Right ventricle myocardium inferior (tissue), 1 donor: Measurements from ENCODE around the gene BTAF1. TPM values are rescaled to one million over a fixed set of nuclear protein-coding genes. Genes with fewer than 3 reads are reported as not detected.
"Not testable (repeated sequence)": the region's sequence is repeated elsewhere in the genome, so short reads cannot be mapped to it uniquely, and the experiment has no call there.

ENCODE experiments used
- ATAC-seq: fragments of 200-7000 bp; cut with Tn5 transposase; one replicate; pipeline ENCODE4 v1.9.1; 2020; ENCODE audit warnings: mild to moderate bottlenecking, moderate library complexity
- DNase-seq: peaks from one replicate; pipeline ENCODE4 v3.0.0; 2021; ENCODE audit errors: missing footprints
- intact Hi-C: fragments of 100-400 bp; cut with DNase I; formaldehyde crosslinking; loops from one replicate; pipeline ENCODE4 v1.11.0; 2022
- long read RNA-seq: library from polyadenylated mRNA; unstranded; transcript quantifications from one replicate; pipeline ENCODE4 v2.0.0, GENCODE V29; 2021
- total RNA-seq: library from RNA; stranded (reverse); fragmentation: NEBNext Ultra II Directional; extraction: Animal tissue kit (Norgen Biotek cat#: 25700); gene quantifications from one replicate; pipeline ENCODE4 v1.2.1, GENCODE V29; 2021
- donor health status: DM: no; HTN: yes; CAD: no; lungs with severe emphysema.

Gene BTAF1
- total RNA-seq = 10.4 TPM
- long read RNA-seq, full-length matches to known transcripts = 1 of 1 reads
- long read RNA-seq, partial matches to known transcripts = 0 of 1 reads
- long read RNA-seq, other reads (novel, unspliced or antisense) = 0 of 1 reads

DNA sequence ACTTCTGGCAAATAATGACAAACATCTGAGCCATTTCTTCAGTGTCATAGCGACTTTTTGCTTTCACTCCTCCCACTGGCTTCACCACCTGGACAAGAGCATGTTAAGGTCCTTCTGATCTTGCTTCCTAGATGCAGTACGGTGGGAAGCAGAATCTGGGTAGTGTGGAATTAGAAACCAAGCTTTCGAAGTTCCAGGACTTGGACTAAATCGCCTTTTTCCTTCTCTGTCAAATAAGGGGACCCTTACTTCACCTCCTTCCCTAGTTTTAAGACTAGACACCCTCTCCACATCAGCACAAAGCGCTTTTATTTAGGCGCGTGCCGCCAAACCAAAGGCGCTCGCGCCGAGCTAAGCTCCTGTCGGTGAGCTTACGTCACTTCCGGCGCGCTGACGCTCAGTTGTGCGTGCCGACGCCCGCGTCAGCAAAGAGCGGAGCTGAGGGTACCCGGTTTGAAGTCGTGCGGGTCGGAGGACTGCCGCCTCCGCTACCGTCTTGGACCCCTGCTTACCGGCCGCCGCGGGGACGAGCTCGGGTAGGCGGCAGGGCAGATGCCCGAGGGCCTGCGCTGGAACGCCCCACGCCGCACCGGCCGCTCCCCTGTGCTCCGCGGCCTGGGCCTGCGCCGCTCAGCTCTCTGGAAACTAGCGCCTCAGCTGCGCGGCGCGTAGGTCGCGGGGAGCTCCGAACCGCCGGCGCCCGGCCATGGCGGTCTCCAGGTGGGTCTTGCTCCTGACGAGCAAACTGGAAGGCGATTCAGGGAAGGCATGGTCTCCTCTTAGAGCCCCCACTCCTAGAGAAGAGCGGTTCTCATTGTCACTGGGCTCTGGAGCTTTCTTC lies at the start of gene BTAF1:
TSS of gene BTAF1 (plus strand) at position 400 of the 841 bp plus-strand sequence. CDS start at position 707, 307 bp downstream.
- peak; percentile 99 for ATAC-seq
- intact Hi-C loops = no loop called here

DNA sequence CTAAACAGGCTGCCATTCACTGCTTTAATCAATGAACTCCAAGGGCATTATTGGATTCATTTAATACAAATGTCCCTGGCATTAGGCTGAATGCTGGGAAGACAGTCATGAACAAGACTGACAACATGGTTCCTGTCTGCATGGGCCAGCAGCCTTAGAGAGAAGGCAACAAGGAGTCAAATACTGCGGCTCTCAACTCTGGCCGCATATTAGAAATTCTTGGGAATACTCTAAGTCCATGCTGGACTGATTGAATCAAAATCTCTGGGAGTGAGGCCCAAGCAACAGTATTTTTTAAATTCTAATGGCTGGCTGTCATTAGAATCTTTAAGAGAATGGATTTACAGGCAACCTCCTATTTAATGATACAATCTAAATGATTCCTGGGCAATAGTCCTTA lies 48.4 kb upstream of the BTAF1 start:
- DNase-seq = no peak
- intact Hi-C loops = no loop called here
- no peak for ATAC-seq

More for the DNA sequence above, at the start of gene BTAF1:
- DNase-seq = peak; percentile 99

DNA sequence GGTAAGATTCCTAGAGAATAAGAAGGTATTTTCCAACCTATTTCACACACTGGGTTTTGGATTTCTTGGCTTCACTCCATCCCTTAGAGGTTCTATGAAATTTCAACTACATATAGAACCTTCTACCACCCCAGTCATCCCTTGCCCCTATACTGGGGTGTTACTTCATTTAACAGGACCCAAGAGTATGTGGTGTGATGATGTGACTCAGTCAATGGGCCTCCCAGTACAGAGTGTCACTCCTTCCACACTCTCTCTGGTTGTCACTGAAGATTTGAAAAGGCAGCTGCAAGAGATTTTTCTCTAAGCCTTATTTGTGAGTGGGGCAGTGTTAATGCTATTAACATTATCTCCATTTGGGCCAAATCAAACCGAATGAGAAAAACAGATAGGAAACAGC lies 47.8 kb upstream of the BTAF1 start:
- ATAC-seq = no peak
- intact Hi-C loops = no loop called here

DNA sequence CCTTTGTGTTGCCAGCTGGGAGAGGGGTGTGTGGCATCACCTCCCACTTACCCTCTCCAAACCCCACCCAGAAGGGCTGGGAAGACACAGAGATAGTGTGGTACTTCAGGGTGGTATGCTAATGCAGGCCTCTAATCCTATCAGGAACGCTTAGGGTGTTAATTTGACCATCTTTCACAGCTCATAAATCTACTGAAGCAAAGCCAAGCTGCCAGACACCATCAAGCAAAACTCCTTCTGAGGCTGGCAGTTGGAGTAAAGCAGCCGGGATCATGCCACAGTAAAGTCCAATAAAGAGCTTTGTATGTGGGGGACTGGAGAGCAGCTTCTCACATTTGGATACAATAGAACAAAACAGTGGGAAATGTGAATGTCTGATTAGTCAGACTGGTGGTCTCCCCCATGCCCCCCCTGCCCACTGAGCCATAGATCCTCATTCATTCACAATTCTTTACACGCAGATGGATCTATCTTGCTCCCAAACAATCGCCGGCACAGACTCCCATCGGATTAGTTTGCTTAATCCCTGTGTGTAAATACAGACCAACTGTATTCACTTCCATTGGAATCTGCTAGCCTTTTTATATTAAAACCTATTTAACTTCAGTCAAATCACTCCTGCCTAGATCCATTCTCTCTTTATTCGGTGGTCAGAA lies 43.9 kb upstream of the BTAF1 start:
- no peak for DNase-seq
- ATAC-seq = no peak
- intact Hi-C loops = no loop called here

More for the DNA sequence above, 47.8 kb upstream of the BTAF1 start:
- DNase-seq = no peak

DNA sequence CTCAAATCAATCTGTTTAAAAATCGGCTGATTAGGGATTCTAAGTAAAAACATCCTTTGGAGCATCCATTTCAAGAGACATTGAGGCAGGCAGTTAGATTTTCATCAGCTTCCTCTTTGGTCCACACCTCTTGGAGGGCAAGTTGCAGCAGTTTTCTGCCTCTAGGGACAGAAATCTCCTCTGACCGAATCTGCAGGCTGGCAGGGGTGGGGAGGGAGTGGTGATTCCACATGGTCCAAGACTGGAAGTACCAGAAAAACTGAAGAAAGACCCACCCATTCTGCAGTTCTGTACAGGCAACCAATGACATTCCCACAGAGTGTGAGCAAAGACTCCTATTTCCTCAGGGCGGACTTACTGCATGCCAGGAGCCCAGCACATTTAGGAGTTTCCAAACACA lies 43.3 kb upstream of the BTAF1 start:
- no peak for DNase-seq
- peak; percentile 45 for ATAC-seq
- intact Hi-C loops = no loop called here

DNA sequence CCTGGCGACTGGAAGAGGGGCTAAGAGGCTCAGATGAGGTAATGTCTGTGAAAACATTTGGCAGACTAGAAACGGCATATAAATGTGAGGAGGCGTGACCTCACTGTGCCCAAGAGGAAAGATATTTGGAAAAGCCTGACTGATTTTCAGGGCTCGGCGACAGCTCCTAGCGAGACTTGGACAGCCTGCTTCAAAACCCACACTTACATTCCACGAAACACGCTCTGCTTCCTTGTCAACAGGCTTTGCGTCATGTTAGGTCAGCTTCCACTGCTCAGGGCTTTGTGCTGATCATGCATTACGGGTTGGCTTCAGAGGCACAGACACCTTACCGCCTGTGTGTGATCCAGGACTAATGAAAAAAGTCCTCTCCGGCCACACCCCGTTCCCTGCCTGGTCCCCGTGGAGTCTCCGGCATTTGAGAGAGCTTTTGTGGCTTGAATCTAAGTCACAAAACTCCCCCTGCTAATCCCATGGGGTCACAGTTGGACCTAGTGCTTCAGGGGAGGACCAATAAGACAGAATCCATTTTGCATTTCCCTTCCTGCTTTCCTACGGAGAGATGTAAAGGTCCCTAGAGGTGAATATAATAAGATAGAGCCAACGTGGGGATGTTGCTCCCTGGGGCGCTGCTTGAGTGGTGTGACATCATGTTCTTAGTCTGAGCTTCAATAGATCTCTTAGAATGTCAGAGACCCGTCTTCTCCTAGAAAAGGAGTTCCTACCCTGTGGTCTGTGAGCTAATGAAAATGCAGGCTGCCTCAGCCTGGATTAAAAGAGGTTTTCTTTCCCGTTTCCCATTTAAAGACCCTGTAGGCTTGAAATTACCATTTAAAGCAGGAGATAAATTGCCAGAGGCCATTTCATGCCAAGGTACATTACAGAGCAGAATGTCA lies 39.8 kb upstream of the BTAF1 start:
- DNase-seq (peak; percentile 71), ATAC-seq (peak; percentile 85)
- intact Hi-C loops = no loop called here

DNA sequence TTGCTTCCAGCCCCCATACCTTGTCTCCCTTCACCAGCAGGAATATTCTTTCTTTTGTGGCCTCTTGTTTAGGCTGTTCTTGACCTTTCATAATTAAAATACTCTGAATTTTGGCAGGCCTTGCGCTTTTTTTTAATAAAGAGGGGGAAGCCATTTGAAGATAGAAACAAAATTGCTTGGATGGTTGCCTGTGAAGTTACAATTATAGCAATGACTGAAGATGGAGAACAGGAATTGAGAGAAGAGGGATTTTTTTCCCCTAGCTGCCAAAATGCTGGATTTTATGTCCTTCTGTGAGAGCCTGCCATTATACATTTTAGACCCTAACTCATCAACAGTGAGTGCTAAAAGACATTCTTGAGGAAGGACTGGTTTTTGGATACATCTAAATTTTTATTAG lies 39.0 kb upstream of the BTAF1 start:
- intact Hi-C loops = no loop called here
- DNase-seq (no peak), ATAC-seq (no peak)

DNA sequence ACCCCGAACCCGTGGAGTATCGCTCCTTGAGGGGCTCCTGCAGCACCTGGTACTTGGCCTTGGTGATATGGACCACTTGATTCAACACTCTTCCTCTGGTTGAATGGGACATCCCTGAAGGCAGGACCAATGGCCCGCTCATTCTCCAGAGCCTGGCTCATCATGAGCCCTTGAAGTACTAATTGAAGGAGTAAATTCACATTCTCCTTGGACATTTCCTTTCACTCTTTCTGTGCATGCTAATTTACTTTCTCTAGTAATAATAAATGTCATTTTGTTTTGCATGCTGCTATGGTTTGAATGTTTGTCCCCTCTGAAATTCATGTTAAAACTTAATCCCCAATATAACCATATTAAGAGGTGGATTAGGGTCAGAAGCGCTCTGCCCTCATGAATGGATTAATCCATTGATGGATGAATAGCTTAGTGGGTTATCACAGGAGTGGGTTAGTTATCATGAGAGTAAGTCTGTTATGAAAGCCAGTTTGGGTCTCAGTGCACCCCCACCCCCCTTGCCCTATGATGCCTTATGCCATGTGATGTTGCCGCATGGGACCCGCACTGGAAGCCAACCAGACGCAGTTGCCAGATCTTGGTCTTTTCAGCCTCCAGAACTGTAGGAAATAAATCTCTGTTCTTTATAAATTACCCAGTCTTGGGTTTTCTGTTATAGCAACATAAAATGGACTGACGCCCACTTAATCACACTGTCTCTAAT lies 38.0 kb upstream of the BTAF1 start:
- intact Hi-C loops = no loop called here
- DNase-seq (no peak), ATAC-seq (no peak)

DNA sequence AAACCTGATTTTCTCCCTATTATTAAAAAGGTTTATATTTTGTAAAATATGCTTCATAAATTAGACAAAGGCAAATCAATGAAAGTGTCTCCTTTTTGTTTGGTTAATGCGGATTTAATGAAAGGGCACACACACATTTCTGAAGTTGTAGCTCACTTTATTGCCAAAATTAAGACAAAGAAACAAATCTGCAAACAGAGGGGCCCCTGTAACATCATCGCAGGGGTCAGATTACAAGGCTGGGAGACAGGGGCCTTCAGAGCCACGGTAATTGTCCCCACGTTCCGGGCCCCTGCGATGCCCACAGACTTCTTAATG lies 36.7 kb upstream of the BTAF1 start:
- DNase-seq (peak; percentile 32), ATAC-seq (no peak)
- intact Hi-C loops = no loop called here

DNA sequence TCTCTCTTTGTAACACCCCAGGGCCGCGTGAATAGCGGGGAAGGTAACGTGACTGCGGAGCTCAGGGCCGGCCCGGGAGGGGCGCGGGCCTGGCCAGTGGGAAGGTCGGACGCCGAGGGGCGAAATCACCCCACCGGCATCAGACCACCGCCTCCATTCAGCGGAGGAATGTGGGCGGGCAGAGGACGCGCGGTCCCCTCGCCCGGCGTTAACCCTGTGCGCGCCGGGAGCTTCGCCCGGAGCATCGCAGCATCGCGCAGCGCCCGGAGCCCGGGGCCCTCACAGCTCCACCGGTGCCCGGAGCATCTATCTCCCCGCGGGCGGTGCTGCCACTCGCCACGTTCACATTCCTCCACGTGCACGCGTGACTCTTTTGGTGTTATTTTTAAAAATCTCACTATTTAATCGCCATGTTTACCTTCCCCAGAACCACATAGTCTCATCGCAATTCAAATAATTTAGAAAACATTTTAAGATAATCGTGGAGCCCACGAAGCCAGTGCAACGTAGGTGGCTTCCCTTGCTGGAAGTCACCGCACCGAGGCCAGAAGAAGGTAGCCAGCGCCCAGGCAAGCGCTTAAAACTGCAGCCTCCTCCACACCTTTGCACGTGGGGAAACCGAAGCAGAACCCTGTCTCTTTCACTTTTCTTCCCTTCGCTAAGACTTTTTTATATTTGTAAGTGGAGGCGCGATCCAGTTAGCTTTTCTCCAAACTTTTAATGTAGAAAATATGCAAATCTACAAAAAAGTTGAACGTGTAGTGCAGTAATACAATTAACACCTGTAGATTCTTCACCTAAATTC lies 36.1 kb upstream of the BTAF1 start:
- DNase-seq (peak; percentile 66), ATAC-seq (peak; percentile 38)
- intact Hi-C loops = no loop called here

DNA sequence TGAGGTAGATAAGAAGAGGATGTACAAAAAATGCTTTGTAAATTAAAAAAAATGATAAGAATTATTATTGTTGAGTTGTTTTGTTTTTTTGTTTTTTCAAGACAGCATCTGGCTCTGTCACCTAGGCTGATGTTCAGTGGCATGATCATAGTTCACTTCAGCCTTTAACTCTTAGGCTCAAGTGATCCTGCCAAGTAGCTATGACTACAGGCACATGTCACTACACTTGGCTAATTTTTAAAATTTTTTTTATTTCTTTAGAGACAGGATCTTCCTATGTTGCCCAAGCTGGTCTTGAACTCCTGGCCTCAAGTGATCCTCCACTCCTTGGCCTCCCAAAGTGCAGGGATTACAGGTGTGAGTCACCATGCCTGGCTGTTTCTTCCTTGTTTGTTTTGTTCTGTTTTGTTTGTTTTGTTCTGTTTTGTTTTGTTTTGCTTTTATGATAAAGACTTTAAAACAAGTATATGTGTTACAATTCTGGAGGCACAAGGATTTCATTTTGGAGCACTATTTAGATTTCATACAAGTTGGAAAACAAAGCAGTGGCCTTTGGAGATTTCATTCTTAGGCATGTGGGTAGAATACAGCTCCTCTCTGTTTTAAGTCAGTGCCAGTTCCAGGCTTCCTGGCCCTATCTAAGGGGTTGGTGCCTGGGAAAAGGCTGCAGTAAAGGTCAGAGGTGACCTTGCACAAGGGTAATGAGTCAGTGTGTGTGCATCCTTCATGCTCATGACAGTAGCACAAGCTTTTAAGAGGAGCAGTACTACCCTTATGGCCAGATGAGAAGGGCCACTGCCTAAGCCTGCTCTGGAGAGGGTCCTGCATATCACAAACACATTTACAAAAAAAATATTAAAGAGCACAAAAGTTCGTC lies 32.2 kb upstream of the BTAF1 start:
- intact Hi-C loops = no loop called here
- DNase-seq = no peak
- ATAC-seq = no peak

DNA sequence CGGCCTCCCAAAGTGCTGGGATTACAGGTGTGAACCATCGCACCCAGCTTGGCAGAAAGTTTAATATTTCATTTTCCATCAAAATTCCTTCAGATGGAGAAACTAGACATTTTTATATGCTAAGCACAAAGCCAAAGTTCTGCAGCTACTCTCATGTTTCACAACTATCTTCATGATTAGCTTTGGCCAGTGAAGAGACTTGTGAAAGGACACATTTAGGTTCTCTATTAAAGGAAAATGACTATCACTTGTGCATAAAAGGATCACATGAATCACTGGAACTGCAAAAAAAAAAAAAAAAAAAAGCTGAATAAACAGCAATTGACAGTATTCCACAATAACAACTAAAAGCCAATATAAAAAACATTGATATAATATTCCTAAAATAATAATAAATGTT lies 30.5 kb upstream of the BTAF1 start:
- intact Hi-C loops = no loop called here
- DNase-seq (no peak), ATAC-seq (no peak)

DNA sequence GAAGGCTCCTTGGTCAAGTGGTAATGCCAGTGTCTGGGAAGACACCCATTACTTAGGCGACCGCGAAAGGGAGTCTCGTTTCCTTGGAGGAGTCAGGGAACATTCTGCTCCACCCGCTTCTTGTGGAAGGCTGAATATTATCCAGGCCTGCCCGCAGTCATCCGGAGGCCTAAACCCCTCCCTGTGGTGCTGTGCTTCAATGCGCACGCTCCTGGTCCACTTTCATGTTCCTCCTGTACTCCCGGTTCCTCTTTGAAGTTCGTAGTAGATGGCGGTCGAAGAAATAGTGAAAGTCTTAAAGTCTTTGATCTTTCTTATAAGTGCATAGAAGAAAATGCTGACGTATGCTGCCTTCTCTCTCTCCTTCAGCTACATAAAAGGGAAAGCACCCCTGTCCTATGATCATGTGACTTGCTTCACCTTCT lies 29.3 kb upstream of the BTAF1 start:
- intact Hi-C loops, ATAC-seq: not testable (repeated sequence)
- DNase-seq = peak; percentile 57

DNA sequence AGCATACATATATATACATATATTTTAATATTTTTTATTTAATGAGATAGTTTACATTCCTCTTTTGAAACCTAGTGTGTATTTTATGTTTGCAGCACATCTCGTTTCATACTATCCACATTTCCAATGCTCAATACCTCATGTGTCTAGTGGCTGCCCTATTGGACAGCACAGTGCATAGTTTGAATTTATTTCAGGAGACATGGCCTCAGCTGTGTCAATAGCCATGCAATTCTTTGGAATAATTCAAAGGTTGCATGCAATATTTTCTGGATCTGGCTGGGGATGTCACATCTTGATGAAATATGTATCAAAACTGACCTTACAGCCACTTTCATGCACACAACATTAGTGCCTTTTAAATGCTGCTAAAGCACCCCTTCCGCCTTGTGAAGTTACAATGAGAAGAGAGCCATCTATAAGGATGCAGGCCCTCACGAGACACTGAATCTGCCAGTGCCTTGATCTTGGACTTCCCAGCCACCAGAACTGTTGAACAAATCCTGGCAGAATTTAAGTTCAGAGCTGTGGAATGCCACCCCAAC lies 27.3 kb upstream of the BTAF1 start:
- DNase-seq = no peak
- no peak for ATAC-seq
- intact Hi-C loops = no loop called here

DNA sequence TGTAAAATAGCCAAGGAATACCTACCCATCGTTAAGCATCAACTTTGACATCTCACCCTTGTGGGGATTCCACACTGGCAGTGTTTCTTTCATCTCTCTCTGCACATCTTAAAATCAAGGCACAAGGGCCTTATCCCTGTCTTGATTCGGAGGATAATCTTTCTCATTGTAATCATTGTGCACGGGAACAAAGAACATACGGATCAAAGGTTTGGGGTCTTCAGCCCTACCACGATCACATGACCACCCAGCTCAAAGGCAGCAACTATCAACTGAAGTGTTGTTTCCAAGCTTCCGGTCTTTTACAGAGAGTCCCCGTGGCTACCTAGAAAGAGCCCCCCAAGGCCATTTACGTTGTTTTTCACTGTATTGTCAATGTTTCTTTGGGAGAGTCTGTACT lies 26.1 kb upstream of the BTAF1 start:
- ATAC-seq (no peak), DNase-seq (no peak)
- intact Hi-C loops = no loop called here

DNA sequence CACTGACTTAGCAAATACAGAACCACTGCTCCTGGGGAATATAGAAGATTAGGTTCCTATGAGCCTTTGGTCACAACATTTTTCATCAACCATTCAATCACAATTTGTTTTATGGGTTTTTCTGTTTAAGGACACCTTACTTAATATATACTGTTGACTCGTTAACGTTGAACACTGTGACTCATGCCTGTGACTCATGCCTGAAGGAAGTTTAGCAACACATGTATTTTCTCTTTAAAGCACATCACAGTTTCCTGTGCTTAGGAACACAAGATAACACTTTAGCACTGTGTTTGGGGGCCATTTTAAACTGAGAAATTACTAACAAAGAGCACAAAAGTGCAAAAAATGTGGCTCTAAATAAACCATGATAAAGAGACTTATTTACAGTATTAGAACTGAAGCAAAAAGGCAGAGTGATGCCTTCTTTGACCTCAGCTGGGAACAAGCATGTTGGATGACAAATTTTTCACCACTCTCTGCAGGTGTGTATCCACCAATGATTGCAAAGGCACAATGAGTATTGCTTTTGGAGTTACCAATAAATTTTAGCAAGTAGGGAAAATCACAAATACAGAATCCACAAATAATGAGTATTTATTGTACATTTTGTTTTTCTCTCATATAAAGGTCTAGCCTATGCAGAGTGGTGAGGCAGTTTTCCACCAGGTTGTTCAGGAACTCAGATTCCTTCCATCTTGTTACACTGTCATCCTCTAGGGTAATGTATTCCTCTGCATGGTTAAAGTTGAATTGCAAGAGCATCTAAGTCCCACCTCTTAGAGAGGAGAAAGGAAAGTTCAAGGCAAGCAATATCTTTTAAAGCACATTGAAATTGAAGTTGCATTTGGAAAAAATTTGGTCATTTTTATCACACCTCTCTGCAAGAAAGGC lies 21.5 kb upstream of the BTAF1 start:
- DNase-seq (no peak), ATAC-seq (no peak)
- intact Hi-C loops = loop anchor here (10.0 kb wide), 1 partner anchor 107 kb away; the partner anchor contains the start of gene TNKS2
